Ovary (tissue), 3 donors: ENCODE measurements around the gene LRP1.

ENCODE experiments used
- CTCF ChIP-seq, 3 donors: fragments of 450-650 bp in 2 of 3; fragments of 200-600 bp in 1 of 3; IDR thresholded peaks; one replicate each; pipeline versions ENCODE4 v1.5.1 to v1.8.0; 2016 to 2022; ENCODE audit warnings: antibody characterized with exemption in 3 of 3, mild to moderate bottlenecking in 1 of 3
- POLR2A ChIP-seq: fragments of 450-650 bp; IDR thresholded peaks from one replicate; pipeline ENCODE4 v1.6.1; 2017; ENCODE audit warnings: antibody characterized with exemption, mild to moderate bottlenecking, moderate library complexity
- donor health status: DM: no; HTN: no; CAD: no.

GRCh38 chr12:57203791-57204190, 75.5 kb downstream of the LRP1 start:
- TF ChIP-seq POLR2A = no peak
- TF ChIP-seq CTCF (IDR thresholded peaks at IDR 0.05) = no peak
